ENCODE measurements around the gene EHD4.

- TF ChIP-seq CTCF (IDR thresholded peaks at IDR 0.05) (no peak), POLR2A (IDR thresholded peaks at IDR 0.05) (no peak)
These were observed 28.6 kb downstream of the EHD4 start for GRCh38 chr15:41943543-41944312.
